OCI-LY3 (cell line): ENCODE results near the gene PML.
"Not testable (repeated sequence)": the region's sequence is repeated elsewhere in the genome, so short reads cannot be mapped to it uniquely, and the experiment has no call there.

Experiments
- H2AFZ ChIP-seq: fragments of 200-600, 300-600 bp; shearing (Covaris generic); 2 replicates; pipeline ENCODE4 v1.6.0; 2014; ENCODE audit warnings: antibody characterized with exemption, low read depth, low read length
- H3K27ac ChIP-seq: fragments of 200-600, 300-600 bp; sonication (generic); 2 replicates; pipeline ENCODE4 v1.5.1; 2014; ENCODE audit warnings: mild to moderate bottlenecking, low read length, moderate library complexity, mixed read lengths
- H3K27me3 ChIP-seq: fragments of 200-600, 300-600 bp; sonication (generic); 2 replicates; pipeline ENCODE4 v1.6.1; 2014; ENCODE audit warnings: low read depth, low read length, mixed read lengths
- H3K36me3 ChIP-seq: fragments of 200-600, 300-600 bp; sonication (generic); replicated peaks from 2 replicates; pipeline ENCODE3; 2014; ENCODE audit warnings: low read depth, low read length, mixed read lengths
- H3K4me1 ChIP-seq: fragments of 300-600, 200-600 bp; sonication (generic); 2 replicates; pipeline ENCODE4 v1.6.1; 2014; ENCODE audit warnings: low read length, mixed read lengths
- H3K4me2 ChIP-seq: fragments of 200-600, 300-600 bp; sonication (generic); 2 replicates; pipeline ENCODE4 v1.6.1; 2014; ENCODE audit warnings: low read length, mixed read lengths
- H3K4me3 ChIP-seq: fragments of 300-600, 200-600 bp; sonication (generic); 2 replicates; pipeline ENCODE4 v1.5.1; 2014; ENCODE audit warnings: antibody characterized with exemption, mild to moderate bottlenecking, low read length, moderate library complexity
- H3K79me2 ChIP-seq: fragments of 300-600, 200-600 bp; shearing (Covaris generic); 2 replicates; pipeline ENCODE4 v1.6.1; 2014; ENCODE audit warnings: mild to moderate bottlenecking, low read length, mixed read lengths
- H3K9ac ChIP-seq: fragments of 300-600, 200-600 bp; shearing (Covaris generic); 2 replicates; pipeline ENCODE4 v1.6.0; 2014; ENCODE audit warnings: mild to moderate bottlenecking, low read length, moderate library complexity
- H3K9me3 ChIP-seq: fragments of 200-600, 300-600 bp; shearing (Covaris generic); 2 replicates; pipeline ENCODE4 v1.6.1; 2014; ENCODE audit warnings: low read length, mixed read lengths; ENCODE audit not compliant: insufficient read depth
- H4K20me1 ChIP-seq: fragments of 200-600, 300-600 bp; sonication (generic); 2 replicates; pipeline ENCODE4 v1.6.1; 2016; ENCODE audit warnings: low read length, mixed read lengths; ENCODE audit not compliant: insufficient read depth

Gene PML

GRCh38 chr15:74096753-74097474, 102.4 kb downstream of the PML start:
- not testable (repeated sequence) for H4K20me1 ChIP-seq, H3K9me3 ChIP-seq, H3K27me3 ChIP-seq, H3K4me1 ChIP-seq, H3K4me2 ChIP-seq, H2AFZ ChIP-seq, H3K27ac ChIP-seq, H3K4me3 ChIP-seq, H3K79me2 ChIP-seq, H3K36me3 ChIP-seq, H3K9ac ChIP-seq
